Immature natural killer cell (primary cell): Measurements from ENCODE around the gene ABCB8. TPM values are rescaled to one million over a fixed set of nuclear protein-coding genes. Genes with fewer than 3 reads are reported as not detected.

Experiments used
- DNase-seq, 3 donors: peaks; one replicate each; pipeline ENCODE4 v3.0.0; 2022; ENCODE audit warnings: mixed read lengths in 1 of 3
- H3K27ac Mint-ChIP-seq, 6 donors: one replicate each; pipeline ENCODE4 v1.8.0; 2020; ENCODE audit warnings: mixed read lengths in 6 of 6, mild to moderate bottlenecking in 5 of 6, inconsistent platforms in 4 of 6, moderate library complexity in 3 of 6
- H3K27me3 Mint-ChIP-seq, 3 donors: one replicate each; pipeline ENCODE4 v1.8.0; 2020 to 2021; ENCODE audit warnings: low read depth in 3 of 3, mild to moderate bottlenecking in 3 of 3, mixed read lengths in 3 of 3, moderate library complexity in 3 of 3, inconsistent platforms in 1 of 3
- H3K36me3 Mint-ChIP-seq, 3 donors: one replicate each; pipeline ENCODE4 v1.8.0; 2020; ENCODE audit warnings: mixed read lengths in 3 of 3, inconsistent platforms in 2 of 3, mild to moderate bottlenecking in 2 of 3
- H3K4me1 Mint-ChIP-seq, 2 donors: one replicate each; pipeline ENCODE4 v1.8.0; 2020; ENCODE audit warnings: inconsistent platforms in 2 of 2, mild to moderate bottlenecking in 2 of 2, mixed read lengths in 2 of 2, moderate library complexity in 1 of 2
- H3K4me3 Mint-ChIP-seq, 5 donors: one replicate each; pipeline ENCODE4 v1.8.0; 2020; ENCODE audit warnings: mild to moderate bottlenecking in 5 of 5, mixed read lengths in 5 of 5, inconsistent platforms in 3 of 5, moderate library complexity in 3 of 5
- H3K9me3 Mint-ChIP-seq, 6 donors: one replicate each; pipeline ENCODE4 v1.8.0; 2020; ENCODE audit warnings: mild to moderate bottlenecking in 6 of 6, mixed read lengths in 6 of 6, inconsistent platforms in 4 of 6, moderate library complexity in 3 of 6
- polyA plus RNA-seq, 3 donors: library from polyadenylated mRNA; unstranded; fragments of 300-500 nt; fragmentation: Illumina TruSeq; gene quantifications; one replicate each; pipeline ENCODE4 v1.2.3, GENCODE V29; 2021

ABCB8 gene
- polyA plus RNA-seq, 3 donors from 2014 or later, result 17.6 to 26.5 (median 23.3) TPM

- H3K4me3 Mint-ChIP-seq, result no peak overlapping the region
- H3K4me1 Mint-ChIP-seq, result peaks cover 28 to 32% of the 10 kb centered on the region in 2 donors
- no peaks in the 10 kb centered on the region for H3K36me3 Mint-ChIP-seq
- DNase-seq, result no peak
- peaks cover 4 to 9% (median 6%) of the 10 kb centered on the region in 3 donors for H3K27me3 Mint-ChIP-seq
- peak overlapping the region in 1 of 6 donors; percentile 92 for H3K27ac Mint-ChIP-seq
- H3K9me3 Mint-ChIP-seq, result no peaks in the 10 kb centered on the region
Observed at GRCh38 chr7:151089893-151090730, 61.9 kb downstream of the ABCB8 start.

DNA sequence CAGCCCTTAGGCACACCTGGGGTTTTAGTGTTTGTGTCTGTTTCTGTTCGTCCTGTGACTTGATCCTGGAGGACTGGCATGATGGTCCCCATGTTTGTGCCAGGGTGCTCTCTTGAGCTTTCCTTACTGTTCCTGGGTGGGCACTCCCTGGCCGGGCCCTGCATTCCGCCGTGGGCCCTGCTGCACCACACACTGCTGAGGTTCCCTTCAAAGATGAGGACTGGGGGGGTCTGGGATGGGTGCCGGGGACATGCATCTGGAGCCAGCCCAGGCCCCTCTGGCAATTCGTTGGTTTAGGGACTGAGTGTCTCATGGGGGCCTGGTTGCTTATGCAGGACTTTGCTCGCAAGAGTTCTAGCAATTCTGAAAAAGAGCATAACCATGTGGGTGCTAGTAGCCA is 62.8 kb downstream of the ABCB8 start:
- DNase-seq, result no peak
- H3K36me3 Mint-ChIP-seq, result no peaks in the 10 kb centered on the region
- no peak overlapping the region for H3K27ac Mint-ChIP-seq
- H3K27me3 Mint-ChIP-seq, result peaks cover 4 to 6% (median 6%) of the 10 kb centered on the region in 3 donors
- H3K4me1 Mint-ChIP-seq, result peaks cover 21 to 24% of the 10 kb centered on the region in 2 donors
- H3K9me3 Mint-ChIP-seq, result no peaks in the 10 kb centered on the region
- H3K4me3 Mint-ChIP-seq, result no peak overlapping the region

DNA sequence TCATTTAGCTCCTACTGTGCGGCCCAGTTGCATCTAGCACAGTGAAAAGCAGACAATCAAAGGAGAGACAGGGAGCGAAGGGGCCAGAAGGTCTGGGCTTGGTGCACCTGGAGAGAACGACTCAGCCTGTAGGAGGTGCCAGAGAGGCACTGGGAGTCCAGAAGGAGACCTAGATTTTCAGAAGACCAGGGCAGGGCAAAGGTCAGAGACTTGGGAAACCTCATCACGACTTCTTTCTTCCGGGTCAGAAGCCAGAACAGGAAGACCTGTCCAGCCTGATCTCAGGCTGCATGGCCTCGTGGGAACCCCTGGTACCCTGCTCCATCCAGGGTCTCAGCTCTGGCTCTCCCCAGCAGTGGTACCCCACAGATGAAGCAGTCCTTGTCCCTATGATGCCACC is 63.2 kb downstream of the ABCB8 start:
- no peak for DNase-seq
- H3K4me3 Mint-ChIP-seq, result no peak overlapping the region
- H3K4me1 Mint-ChIP-seq, result peaks cover 21 to 24% of the 10 kb centered on the region in 2 donors
- H3K9me3 Mint-ChIP-seq, result no peaks in the 10 kb centered on the region
- peaks cover 4 to 6% (median 6%) of the 10 kb centered on the region in 3 donors for H3K27me3 Mint-ChIP-seq
- H3K36me3 Mint-ChIP-seq, result no peaks in the 10 kb centered on the region
- H3K27ac Mint-ChIP-seq, result no peak overlapping the region

- no peak overlapping the region for H3K4me3 Mint-ChIP-seq
- DNase-seq, result no peak
- no peak overlapping the region for H3K27ac Mint-ChIP-seq
- peaks cover 21 to 24% of the 10 kb centered on the region in 2 donors for H3K4me1 Mint-ChIP-seq
- H3K27me3 Mint-ChIP-seq, result peaks cover 4 to 6% (median 6%) of the 10 kb centered on the region in 3 donors
- H3K36me3 Mint-ChIP-seq, result no peaks in the 10 kb centered on the region
- no peaks in the 10 kb centered on the region for H3K9me3 Mint-ChIP-seq
Observed at GRCh38 chr7:151091988-151092387, 63.7 kb downstream of the ABCB8 start.

DNA sequence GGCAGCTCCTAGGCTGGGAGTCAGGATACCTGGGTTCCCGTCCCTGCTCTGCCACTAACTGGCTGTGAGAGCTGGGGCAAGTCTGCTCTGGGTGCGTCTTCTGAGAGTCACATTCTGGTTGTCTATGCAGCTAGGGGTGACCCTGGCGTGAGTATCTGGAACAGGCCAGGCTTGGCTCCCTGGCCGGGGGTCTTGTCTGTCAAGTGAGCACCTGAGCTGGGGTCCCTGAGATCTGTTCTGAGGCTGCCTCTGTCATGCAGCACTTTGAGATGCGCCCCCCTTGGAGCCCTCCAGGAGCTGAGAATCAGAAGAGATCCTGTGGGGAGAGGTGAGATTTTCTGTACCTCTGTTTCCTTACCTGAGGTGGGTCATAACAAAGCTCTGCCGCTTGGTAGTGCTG is 65.5 kb downstream of the ABCB8 start:
- H3K4me3 Mint-ChIP-seq, result no peak overlapping the region
- peaks cover 0 to 4% (median 4%) of the 10 kb centered on the region in 3 donors for H3K27me3 Mint-ChIP-seq
- peaks cover 11 to 13% of the 10 kb centered on the region in 2 donors for H3K4me1 Mint-ChIP-seq
- no peak overlapping the region for H3K27ac Mint-ChIP-seq
- H3K9me3 Mint-ChIP-seq, result no peaks in the 10 kb centered on the region
- no peak for DNase-seq
- no peaks in the 10 kb centered on the region for H3K36me3 Mint-ChIP-seq

DNA sequence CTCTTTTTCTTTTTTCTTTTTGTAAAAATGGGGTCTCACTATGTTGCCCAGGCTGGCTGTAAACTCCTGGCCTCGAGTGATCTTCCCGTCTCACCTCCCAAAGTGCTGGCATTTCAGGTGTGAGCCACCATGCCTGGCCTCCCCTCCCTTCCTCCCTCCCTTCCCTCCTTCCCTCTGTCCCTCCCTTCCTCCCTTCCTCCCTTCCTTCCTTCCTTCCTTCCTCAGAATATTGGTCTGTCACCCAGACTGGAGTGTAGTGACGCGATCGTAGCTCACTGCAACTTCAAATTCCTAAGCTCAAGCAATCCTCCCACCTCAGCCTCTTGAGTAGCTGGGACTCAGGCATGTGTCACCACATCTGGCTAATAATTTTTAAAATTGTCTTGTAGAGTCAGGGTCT is 66.4 kb downstream of the ABCB8 start:
- H3K4me1 Mint-ChIP-seq, result peaks cover 2 to 3% of the 10 kb centered on the region in 2 donors
- H3K36me3 Mint-ChIP-seq, result no peaks in the 10 kb centered on the region
- H3K9me3 Mint-ChIP-seq, result no peaks in the 10 kb centered on the region
- no peak overlapping the region for H3K27ac Mint-ChIP-seq
- peaks cover 0 to 4% (median 2%) of the 10 kb centered on the region in 3 donors for H3K27me3 Mint-ChIP-seq
- DNase-seq, result no peak
- no peak overlapping the region for H3K4me3 Mint-ChIP-seq

GRCh38 chr7:151095123-151095797 is 67.0 kb downstream of the ABCB8 start:
- Mint-ChIP-seq H3K27ac (no peak overlapping the region), H3K4me3 (no peak overlapping the region), H3K4me1 (peaks cover 0 to 3% of the 10 kb centered on the region in 2 donors), H3K36me3 (no peaks in the 10 kb centered on the region), H3K9me3 (no peaks in the 10 kb centered on the region), H3K27me3 (peaks cover 0 to 4% (median 2%) of the 10 kb centered on the region in 3 donors)
- no peak for DNase-seq

DNA sequence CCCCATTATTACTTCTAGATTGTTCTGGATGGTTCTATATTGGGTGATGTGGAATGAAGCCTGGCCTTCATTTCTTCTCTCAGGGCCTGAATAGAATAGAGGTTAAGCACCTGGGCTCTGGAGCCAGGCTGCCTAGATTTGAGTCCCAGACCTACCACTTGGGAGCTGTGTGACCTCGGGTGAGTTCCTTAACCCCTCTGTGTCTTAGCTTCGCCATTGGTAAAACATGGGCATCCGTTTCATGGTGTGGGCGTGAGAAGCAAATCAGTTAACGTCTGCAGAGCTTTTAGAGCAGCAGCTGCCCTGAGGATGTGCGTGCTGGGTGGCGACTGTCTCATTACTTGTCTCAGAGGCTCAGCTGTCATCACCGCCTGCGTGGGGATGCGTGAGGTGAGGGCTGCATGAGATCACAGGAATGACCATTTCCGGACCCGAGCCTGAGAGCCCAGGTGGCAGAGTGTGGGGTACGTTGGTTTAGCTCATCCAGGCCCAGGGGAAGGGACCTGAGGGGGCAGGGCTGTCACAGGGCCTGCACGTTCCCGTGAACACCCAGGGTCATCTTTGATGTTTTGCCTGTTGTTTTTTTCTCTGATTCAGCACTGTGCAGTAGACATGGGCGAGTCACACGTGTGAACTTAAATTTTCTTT is 67.7 kb downstream of the ABCB8 start:
- no peak overlapping the region for H3K4me3 Mint-ChIP-seq

More for the DNA sequence above, 67.7 kb downstream of the ABCB8 start:
- DNase-seq, result no peak
- H3K36me3 Mint-ChIP-seq, result no peaks in the 10 kb centered on the region
- H3K4me1 Mint-ChIP-seq, result peaks cover 0 to 3% of the 10 kb centered on the region in 2 donors
- no peaks in the 10 kb centered on the region for H3K9me3 Mint-ChIP-seq
- H3K27ac Mint-ChIP-seq, result peak overlapping the region in 1 of 6 donors; percentile 11
- peaks cover 0 to 1% (median 0%) of the 10 kb centered on the region in 3 donors for H3K27me3 Mint-ChIP-seq

Other genes with a start within 250 kb of the ABCB8 start
- under 1 TPM in 1 of 3 donors, not detected in 2; 0.87 TPM for gene TMEM176B, start 228.1 kb upstream of the ABCB8 start, polyA plus RNA-seq
- under 1 TPM in 1 of 3 donors, not detected in 2; 0.97 TPM for gene TMEM176A, start 227.7 kb upstream of the ABCB8 start, polyA plus RNA-seq
- not detected for gene AOC1, start 175.9 kb upstream of the ABCB8 start, polyA plus RNA-seq
- gene KCNH2, start 50.1 kb upstream of the ABCB8 start, polyA plus RNA-seq, result not detected
- 1 to 10 TPM in 2 of 3 donors, under 1 TPM in 1; 0.21 to 4.9 (median 2.4) TPM for gene NOS3, start 37.4 kb upstream of the ABCB8 start, polyA plus RNA-seq
- 1 to 10 TPM in 2 of 3 donors, not detected in 1; 1.9 to 5.7 TPM for gene ATG9B, start 4.0 kb upstream of the ABCB8 start, polyA plus RNA-seq
- not detected for gene ASIC3, start 20.1 kb downstream of the ABCB8 start, polyA plus RNA-seq
- gene CDK5, start 29.4 kb downstream of the ABCB8 start, polyA plus RNA-seq, result 10 to 100 TPM; 15.6 to 18.9 (median 17.9) TPM
- gene SLC4A2, start 31.1 kb downstream of the ABCB8 start, polyA plus RNA-seq, result 10 to 100 TPM in 2 of 3 donors, 1 to 10 TPM in 1; 6.7 to 19.8 (median 10.9) TPM
- 10 to 100 TPM; 49.0 to 57.6 (median 51.2) TPM for gene FASTK, start 52.4 kb downstream of the ABCB8 start, polyA plus RNA-seq
- gene TMUB1, start 55.0 kb downstream of the ABCB8 start, polyA plus RNA-seq, result 10 to 100 TPM; 47.5 to 57.5 (median 49.6) TPM
- gene AGAP3, start 58.0 kb downstream of the ABCB8 start, polyA plus RNA-seq, result 1 to 10 TPM; 2.8 to 6.3 (median 4.3) TPM
- not detected for gene GBX1, start 139.2 kb downstream of the ABCB8 start, polyA plus RNA-seq
- not detected for gene ASB10, start 158.8 kb downstream of the ABCB8 start, polyA plus RNA-seq
- gene H2BK1, start 182.0 kb downstream of the ABCB8 start, polyA plus RNA-seq, result not detected
- gene ABCF2, start 198.8 kb downstream of the ABCB8 start, polyA plus RNA-seq, result 10 to 100 TPM; 24.2 to 35.4 (median 31.7) TPM
- 10 to 100 TPM; 23.0 to 39.2 (median 35.4) TPM for gene CHPF2, start 204.0 kb downstream of the ABCB8 start, polyA plus RNA-seq
- 1 to 10 TPM; 1.2 to 3.9 (median 2.6) TPM for gene SMARCD3, start 220.2 kb downstream of the ABCB8 start, polyA plus RNA-seq